HG02840 (cell line): ENCODE data around the gene DBNL.

Source experiments
- ATAC-seq: cut with Tn5 transposase; IDR thresholded peaks from one replicate; pipeline ENCODE4 v1.9.1; 2021; ENCODE audit warnings: mild to moderate bottlenecking, moderate library complexity, moderate number of reproducible peaks; ENCODE audit not compliant: unreplicated experiment, low FRiP score

The DBNL gene

GRCh38 chr7:44107116-44107960 is 62.8 kb downstream of the DBNL start:
- ATAC-seq: no peak

- ATAC-seq: no peak
Observed at GRCh38 chr7:44107961-44108767, 63.7 kb downstream of the DBNL start.

- ATAC-seq: no peak
Observed at GRCh38 chr7:44108768-44109750, 64.6 kb downstream of the DBNL start.

- no peak for ATAC-seq
Observed at GRCh38 chr7:44109991-44110390, 65.5 kb downstream of the DBNL start.

- no peak for ATAC-seq
Observed at GRCh38 chr7:44110719-44111635, 66.5 kb downstream of the DBNL start.
